Fibroblast of the aortic adventitia (primary cell): ENCODE data around the gene EFCAB11. TPM values are rescaled to one million over a fixed set of nuclear protein-coding genes. Genes with fewer than 3 reads are reported as not detected.

Source experiments
- DNase-seq: peaks from one replicate; pipeline ENCODE4 v3.0.0-alpha.2; 2010; ENCODE audit warnings: low read depth
- H3K4me3 ChIP-seq: 2 replicates; pipeline ENCODE4 v1.5.1; 2011; ENCODE audit warnings: low read depth, mild to moderate bottlenecking, control low read depth, low read length, moderate library complexity
- CTCF ChIP-seq: IDR thresholded peaks from 2 replicates; pipeline ENCODE4 v1.5.1; 2011; ENCODE audit warnings: mild to moderate bottlenecking, low read length, control low read depth, inconsistent platforms; ENCODE audit not compliant: insufficient read depth
- total RNA-seq: library from RNA; depleted of rRNA; stranded (reverse); fragments of >200 nt; gene quantifications from 2 replicates; pipeline ENCODE4 v1.2.3, GENCODE V29; 2012; ENCODE audit warnings: low replicate concordance

The EFCAB11 gene
- total RNA-seq, 1 donor: 11.1 TPM

DNA sequence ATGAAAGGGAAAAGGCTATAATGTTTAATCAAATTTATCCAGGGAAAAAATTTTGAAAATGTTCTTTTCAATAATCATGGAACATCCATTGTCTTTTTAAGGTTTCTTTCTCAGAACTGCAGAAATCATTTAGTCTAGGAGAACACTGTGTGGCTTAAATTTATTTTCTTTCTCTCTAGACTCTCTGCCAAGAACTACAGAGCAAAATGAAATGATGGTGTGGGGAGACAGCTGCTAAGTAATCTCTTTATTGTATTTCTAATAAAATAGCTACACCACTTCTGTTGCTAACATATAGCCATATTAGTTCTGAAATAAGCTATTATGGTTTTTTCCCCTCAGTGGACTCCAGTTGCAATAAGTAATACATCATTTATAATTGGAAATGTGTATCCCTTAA lies 120.9 kb downstream of the EFCAB11 start:
- TF ChIP-seq CTCF: no peak
- H3K4me3 ChIP-seq: no peak overlapping the region
- DNase-seq: no peak

GRCh38 chr14:89833120-89833532 lies 121.4 kb downstream of the EFCAB11 start:
- no peak for TF ChIP-seq CTCF
- no peak overlapping the region for H3K4me3 ChIP-seq
- DNase-seq: peak; percentile 39

GRCh38 chr14:89828471-89829165 lies 125.9 kb downstream of the EFCAB11 start:
- DNase-seq: no peak
- no peak overlapping the region for H3K4me3 ChIP-seq
- TF ChIP-seq CTCF: no peak

- no peak overlapping the region for H3K4me3 ChIP-seq
- no peak for TF ChIP-seq CTCF
- DNase-seq: no peak
Measured at GRCh38 chr14:89827265-89827664, 127.3 kb downstream of the EFCAB11 start.

DNA sequence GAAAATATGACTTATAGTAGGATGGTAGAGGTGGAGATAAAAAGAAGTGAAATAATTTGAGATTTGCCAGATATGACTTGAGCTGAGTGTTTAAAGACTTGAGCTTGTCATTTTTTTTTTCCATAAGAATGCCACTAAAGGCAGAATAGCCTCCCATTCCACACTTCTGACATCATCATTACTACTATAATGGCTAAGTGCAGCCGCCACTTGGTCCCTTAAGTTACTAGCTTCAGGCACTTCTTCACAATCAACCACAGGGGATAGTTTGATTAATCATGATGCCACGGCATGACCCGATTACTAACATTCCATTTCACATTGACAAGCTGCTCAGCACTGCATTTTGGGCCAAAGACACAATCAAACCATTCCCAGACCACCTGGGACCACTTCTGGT lies 127.9 kb downstream of the EFCAB11 start:
- TF ChIP-seq CTCF: no peak
- no peak for DNase-seq
- no peak overlapping the region for H3K4me3 ChIP-seq

GRCh38 chr14:89823743-89824142 lies 130.8 kb downstream of the EFCAB11 start:
- no peak for TF ChIP-seq CTCF
- DNase-seq: no peak
- no peak overlapping the region for H3K4me3 ChIP-seq

- DNase-seq: no peak
- H3K4me3 ChIP-seq: peak overlapping the region; percentile 1
- TF ChIP-seq CTCF: no peak
Measured at GRCh38 chr14:89814126-89814525, 140.4 kb downstream of the EFCAB11 start.
